Epithelial cell of esophagus (primary cell): Measurements from ENCODE around the gene ANO3.

Source experiments
- DNase-seq: peaks from one replicate; pipeline ENCODE4 v3.0.0; 2010; ENCODE audit warnings: low read depth
- H3K4me3 ChIP-seq: 2 replicates; pipeline ENCODE4 v1.5.1; 2011; ENCODE audit warnings: mild to moderate bottlenecking, low read length, control low read depth
- CTCF ChIP-seq: IDR thresholded peaks from 2 replicates; pipeline ENCODE4 v1.5.1; 2011; ENCODE audit warnings: low read depth, mild to moderate bottlenecking, low read length, control low read depth, inconsistent platforms; ENCODE audit not compliant: insufficient read depth; ENCODE audit errors: missing control alignments

Gene ANO3

DNA sequence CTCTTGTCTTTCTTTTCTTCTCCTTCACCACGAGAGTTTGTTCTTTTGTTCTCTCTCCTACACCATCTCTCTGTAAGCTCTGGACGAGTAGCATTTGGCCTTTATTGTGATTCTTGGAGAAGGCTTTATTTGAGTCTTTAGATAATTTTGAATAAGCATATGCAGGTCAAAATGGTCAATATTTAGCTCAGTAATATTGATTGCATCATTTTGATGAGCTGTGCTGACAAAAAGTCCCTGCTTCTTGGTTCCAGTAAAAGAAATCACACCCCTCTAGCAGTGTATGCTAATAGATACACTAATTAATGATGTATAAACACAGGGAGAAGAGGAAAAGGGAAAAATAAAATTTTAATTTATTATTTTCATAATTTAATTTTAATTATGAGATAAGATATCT lies 266.0 kb downstream of the ANO3 start:
- DNase-seq: no peak
- TF ChIP-seq CTCF: no peak
- no peak overlapping the region for H3K4me3 ChIP-seq

DNA sequence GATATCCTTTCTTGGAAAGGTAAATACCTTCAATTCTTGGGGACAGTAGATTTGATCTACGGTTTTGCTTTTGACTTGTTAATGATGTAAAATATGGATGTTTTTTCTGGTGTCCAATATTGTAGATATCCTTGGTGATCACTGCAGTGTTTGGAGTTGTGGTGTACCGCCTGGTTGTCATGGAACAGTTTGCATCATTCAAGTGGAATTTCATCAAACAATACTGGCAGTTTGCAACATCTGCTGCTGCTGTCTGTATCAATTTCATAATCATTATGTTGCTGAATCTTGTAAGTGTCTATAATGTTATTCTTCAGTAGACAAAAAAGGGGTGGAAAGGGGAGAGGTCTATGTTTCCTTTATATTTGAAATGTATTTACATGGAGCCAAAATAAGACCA lies 267.5 kb downstream of the ANO3 start:
- DNase-seq: peak; percentile 81

GRCh38 chr11:26599876-26600434 lies 268.0 kb downstream of the ANO3 start:
- no peak for TF ChIP-seq CTCF
- H3K4me3 ChIP-seq: no peak overlapping the region
- DNase-seq: no peak

More for the DNA sequence above, 267.5 kb downstream of the ANO3 start:
- no peak overlapping the region for H3K4me3 ChIP-seq
- TF ChIP-seq CTCF: no peak

DNA sequence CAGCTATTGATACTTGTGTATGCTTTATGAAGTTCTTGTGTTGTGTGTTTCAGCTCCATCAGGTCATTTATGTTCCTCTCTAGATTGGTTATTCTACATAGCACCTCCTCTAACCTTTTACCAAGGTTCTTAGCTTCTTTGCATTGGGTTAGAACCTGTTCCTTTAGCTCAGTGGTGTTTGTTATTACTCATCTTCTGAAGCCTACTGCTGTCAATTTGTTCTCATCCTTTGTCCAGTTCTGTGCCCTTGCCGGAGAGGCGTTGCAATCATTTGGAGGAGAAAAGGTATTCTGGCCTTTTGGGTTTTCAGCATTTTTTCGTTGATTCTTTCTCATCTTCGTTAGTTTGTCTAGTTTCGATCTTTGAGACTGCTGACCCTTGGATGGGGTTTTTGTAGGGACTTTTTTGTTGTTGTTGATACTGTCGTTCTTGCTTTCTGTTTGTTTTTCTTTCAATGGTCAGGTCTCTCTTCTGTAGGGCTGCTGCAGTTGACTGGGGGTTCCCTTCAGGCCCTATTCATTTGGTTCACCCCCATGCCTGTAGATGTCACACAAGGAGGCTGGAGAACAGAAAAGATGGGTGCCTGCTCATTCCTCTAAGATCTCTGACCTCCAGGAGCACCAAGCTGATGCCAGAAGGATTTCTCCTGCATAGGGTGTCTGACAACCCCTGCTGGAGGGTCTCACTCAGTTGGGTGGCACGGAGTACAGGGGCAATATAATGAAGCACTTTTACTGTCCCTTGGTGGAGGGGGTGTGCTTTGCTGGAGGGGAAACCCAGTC lies 276.0 kb downstream of the ANO3 start:
- no peak for TF ChIP-seq CTCF
- H3K4me3 ChIP-seq: no peak overlapping the region
- DNase-seq: no peak

DNA sequence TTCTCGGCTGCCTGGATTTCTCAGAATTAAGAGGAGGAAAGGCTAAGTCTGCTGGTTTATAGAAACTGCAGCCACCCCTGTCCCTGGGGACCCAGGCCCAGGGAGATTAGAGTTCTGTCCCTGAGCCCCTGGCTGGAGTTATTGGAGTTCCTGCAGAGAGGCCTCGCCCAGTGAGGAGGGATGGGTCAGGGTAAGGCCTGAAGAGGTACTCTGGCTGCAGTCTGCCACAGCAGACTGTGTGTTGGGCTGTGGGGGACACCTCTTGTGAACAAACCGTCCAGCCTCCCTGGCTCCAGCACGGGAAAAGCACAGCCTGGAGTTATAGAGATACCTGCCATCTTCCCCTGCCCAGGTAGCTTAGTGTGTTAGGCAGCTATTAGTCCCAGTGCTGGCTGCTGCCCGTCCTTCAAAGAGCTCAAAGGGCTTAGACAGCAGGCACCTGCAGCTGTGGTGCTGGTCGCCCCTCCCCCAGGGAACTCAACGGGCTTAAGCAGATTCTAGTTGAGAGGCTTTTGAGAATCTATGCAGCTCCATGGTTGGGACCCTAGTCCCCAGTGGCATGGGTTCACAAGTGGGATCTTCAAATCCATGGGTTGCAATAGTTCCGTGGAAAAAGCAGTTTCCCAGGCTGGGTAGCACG lies 276.7 kb downstream of the ANO3 start:
- no peak overlapping the region for H3K4me3 ChIP-seq
- no peak for DNase-seq
- no peak for TF ChIP-seq CTCF

DNA sequence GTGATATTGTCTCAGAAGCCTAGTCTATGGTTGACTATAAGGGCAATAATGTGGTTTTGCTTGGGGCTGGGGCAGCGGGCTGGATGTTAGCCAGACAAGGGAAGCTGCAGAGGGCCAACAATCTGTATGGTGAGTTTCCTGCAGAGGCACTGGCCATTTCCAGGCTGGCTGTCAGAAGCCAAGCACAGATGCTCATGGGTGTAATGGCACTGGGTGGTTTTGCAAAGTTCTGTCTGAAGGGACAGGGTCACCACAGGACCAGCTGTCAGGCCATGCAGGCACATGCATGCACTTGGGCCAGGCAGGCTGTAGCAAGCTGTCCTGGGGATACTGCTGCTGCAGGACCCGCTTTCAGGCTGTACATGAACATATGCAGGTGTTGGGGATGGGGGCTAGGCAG lies 281.8 kb downstream of the ANO3 start:
- DNase-seq: no peak
- TF ChIP-seq CTCF: no peak
- H3K4me3 ChIP-seq: no peak overlapping the region
